Suprapubic skin (tissue), 4 donors: ENCODE measurements around the gene TSLP. TPM values are rescaled to one million over a fixed set of nuclear protein-coding genes. Genes with fewer than 3 reads are reported as not detected.

ENCODE experiments used
- DNase-seq, 2 donors: peaks; one replicate each; pipeline ENCODE4 v3.0.0-alpha.2; 2019; ENCODE audit warnings: low spot score in 2 of 2
- H3K27ac ChIP-seq: fragments of 200-600 bp; sonication (generic); one replicate; pipeline ENCODE4 v1.5.1; 2019
- H3K27me3 ChIP-seq: fragments of 200-600 bp; sonication (generic); one replicate; pipeline ENCODE4 v1.5.1; 2019
- H3K36me3 ChIP-seq: fragments of 200-600 bp; sonication (generic); one replicate; pipeline ENCODE4 v1.5.1; 2019
- H3K4me1 ChIP-seq: fragments of 200-600 bp; sonication (generic); one replicate; pipeline ENCODE4 v1.5.1; 2019
- H3K4me3 ChIP-seq: fragments of 200-600 bp; sonication (generic); one replicate; pipeline ENCODE4 v1.5.1; 2019; ENCODE audit warnings: mild to moderate bottlenecking
- H3K9me3 ChIP-seq: fragments of 200-600 bp; sonication (generic); one replicate; pipeline ENCODE4 v1.5.1; 2019
- CTCF ChIP-seq, 2 donors: fragments of 200-600 bp in 1 of 2; fragments of 450-650 bp in 1 of 2; sonication (generic) in 1 of 2; IDR thresholded peaks; one replicate each; pipeline ENCODE4 v1.5.1; 2016 to 2019; ENCODE audit warnings: antibody characterized with exemption in 2 of 2, mild to moderate bottlenecking in 1 of 2, moderate library complexity in 1 of 2
- EP300 ChIP-seq: sonication (generic); formaldehyde crosslinking; IDR thresholded peaks from one replicate; pipeline ENCODE4 v1.6.1; 2017; ENCODE audit warnings: antibody characterized with exemption
- POLR2A ChIP-seq, 2 donors: fragments of 450-650 bp; IDR thresholded peaks; one replicate each; pipeline ENCODE4 v1.6.1; 2017; ENCODE audit warnings: antibody characterized with exemption in 2 of 2, mild to moderate bottlenecking in 2 of 2, moderate library complexity in 2 of 2
- POLR2AphosphoS5 ChIP-seq, 3 donors: sonication (generic); formaldehyde crosslinking; IDR thresholded peaks; one replicate each; pipeline ENCODE4 v1.6.1; 2017; ENCODE audit warnings: antibody characterized with exemption in 3 of 3
- WGBS: methylation state at CpG from one replicate; pipeline ENCODE4 v1.1.5; 2018; 5-methylcytosine and 5-hydroxymethylcytosine counted together
- total RNA-seq, 4 donors: library from RNA; depleted of rRNA; stranded (reverse); fragments of >200 nt; gene quantifications; one replicate each; pipeline ENCODE4 v1.1.0, GENCODE V29; 2016

Gene TSLP
- total RNA-seq, 4 donors from 2014 or later, result 0.38 to 1.4 (median 0.62) TPM; not detected in 1

- no peaks in the 10 kb centered on the region for H3K36me3 ChIP-seq
- H3K4me3 ChIP-seq, result no peak overlapping the region
- no peaks in the 10 kb centered on the region for H3K27me3 ChIP-seq
- no peaks in the 10 kb centered on the region for H3K9me3 ChIP-seq
- 91% methylated on average over 2 of the region's 2 CpGs for WGBS
- TF ChIP-seq EP300 (no peak), POLR2AphosphoS5 (IDR thresholded peaks at IDR 0.05) (no peak), POLR2A (IDR thresholded peaks at IDR 0.05) (no peak), CTCF (IDR thresholded peaks at IDR 0.05) (no peak)
- DNase-seq, result no peak
- no peak overlapping the region for H3K27ac ChIP-seq
- H3K4me1 ChIP-seq, result no peaks in the 10 kb centered on the region
Observed at GRCh38 chr5:111060169-111060568, 11.3 kb upstream of the TSLP start.

- TF ChIP-seq CTCF (IDR thresholded peaks at IDR 0.05), result no peak
- TF ChIP-seq POLR2A (IDR thresholded peaks at IDR 0.05), result no peak
- TF ChIP-seq POLR2AphosphoS5 (IDR thresholded peaks at IDR 0.05), result no peak
- no peak for TF ChIP-seq EP300
- no peak overlapping the region for H3K27ac ChIP-seq
- H3K27me3 ChIP-seq, result peaks cover 2% of the 10 kb centered on the region
- H3K9me3 ChIP-seq, result no peaks in the 10 kb centered on the region
- no peak overlapping the region for H3K4me3 ChIP-seq
- no peaks in the 10 kb centered on the region for H3K36me3 ChIP-seq
- DNase-seq, result no peak
- no peaks in the 10 kb centered on the region for H3K4me1 ChIP-seq
Observed at GRCh38 chr5:111061618-111062017, 9.9 kb upstream of the TSLP start.

GRCh38 chr5:111063709-111064322 lies 7.7 kb upstream of the TSLP start:
- H3K4me3 ChIP-seq, result no peak overlapping the region
- 33% methylated on average over 3 of the region's 3 CpGs for WGBS
- H3K27ac ChIP-seq, result no peak overlapping the region
- H3K4me1 ChIP-seq, result no peaks in the 10 kb centered on the region
- TF ChIP-seq POLR2AphosphoS5 (IDR thresholded peaks at IDR 0.05), result no peak
- TF ChIP-seq CTCF (IDR thresholded peaks at IDR 0.05), result peak in 1 of 2 donors; percentile 16
- peaks cover 17% of the 10 kb centered on the region for H3K27me3 ChIP-seq
- no peaks in the 10 kb centered on the region for H3K36me3 ChIP-seq
- H3K9me3 ChIP-seq, result no peaks in the 10 kb centered on the region
- no peak for DNase-seq

- no peak overlapping the region for H3K27ac ChIP-seq
- no peak overlapping the region for H3K4me3 ChIP-seq
- no peaks in the 10 kb centered on the region for H3K36me3 ChIP-seq
- H3K4me1 ChIP-seq, result peaks cover 10% of the 10 kb centered on the region
- no peak for DNase-seq
- no peak for TF ChIP-seq CTCF (IDR thresholded peaks at IDR 0.05)
- TF ChIP-seq EP300, result no peak
- H3K9me3 ChIP-seq, result no peaks in the 10 kb centered on the region
- WGBS, result 56% methylated on average over 2 of the region's 2 CpGs
- H3K27me3 ChIP-seq, result peaks cover 40% of the 10 kb centered on the region
Observed at GRCh38 chr5:111066261-111066938, 5.1 kb upstream of the TSLP start.

- 34% methylated on average over 2 of the region's 2 CpGs for WGBS
- H3K4me1 ChIP-seq, result peaks cover 18% of the 10 kb centered on the region
- peaks cover 40% of the 10 kb centered on the region for H3K27me3 ChIP-seq
Observed at GRCh38 chr5:111068213-111068612, 3.3 kb upstream of the TSLP start.

More at GRCh38 chr5:111068213-111068612, 3.3 kb upstream of the TSLP start:
- Histone ChIP-seq H3K9me3 (no peaks in the 10 kb centered on the region), H3K36me3 (no peaks in the 10 kb centered on the region), H3K27ac (no peak overlapping the region), H3K4me3 (no peak overlapping the region)
- TF ChIP-seq EP300, result no peak
- no peak for TF ChIP-seq CTCF (IDR thresholded peaks at IDR 0.05)
- TF ChIP-seq POLR2A (IDR thresholded peaks at IDR 0.05), result no peak
- no peak for TF ChIP-seq POLR2AphosphoS5 (IDR thresholded peaks at IDR 0.05)
- no peak for DNase-seq
